Measurements from ENCODE around the gene PNO1. TPM values are rescaled to one million over a fixed set of nuclear protein-coding genes. Genes with fewer than 3 reads are reported as not detected.

PNO1 gene
- total RNA-seq, 1 donor from 2014 or later, result 20.6 TPM

DNA sequence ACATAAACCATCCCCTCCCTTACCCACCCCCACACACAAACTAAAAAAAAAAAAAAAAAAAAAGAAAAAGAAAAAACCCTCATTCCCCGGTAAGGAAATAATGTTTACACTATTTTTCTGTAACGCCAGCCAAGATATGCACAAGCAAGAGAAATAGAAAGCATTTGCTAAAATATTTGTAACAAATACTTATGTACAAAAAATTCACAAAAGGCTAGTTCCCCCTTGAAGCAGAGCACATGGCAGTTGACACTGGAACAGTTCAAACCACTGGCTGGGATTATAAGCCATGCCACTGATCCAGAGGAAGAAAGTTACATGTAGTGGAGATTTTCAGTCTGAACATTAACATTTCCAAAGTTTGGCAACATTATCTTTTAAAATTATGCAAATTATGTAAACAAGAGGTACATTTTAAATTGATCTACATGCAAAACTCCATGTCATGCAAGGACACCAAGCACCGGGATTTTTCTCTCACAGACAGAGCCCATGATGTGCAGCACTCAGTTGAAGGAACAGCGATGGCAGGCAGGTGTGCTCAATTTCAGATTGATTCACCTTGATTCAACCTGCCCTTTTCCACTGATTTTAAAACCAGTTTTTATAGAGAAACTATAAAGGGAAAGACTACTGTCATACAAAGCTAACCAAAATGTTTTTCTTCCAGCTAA is 21.4 kb downstream of the PNO1 start:
- Mint-ChIP-seq H3K36me3 (peaks cover 12% of the 10 kb centered on the region), H3K4me1 (no peaks in the 10 kb centered on the region), H3K9me3 (no peaks in the 10 kb centered on the region), H3K27me3 (ENCODE audit: insufficient read depth, low read depth) (no peaks in the 10 kb centered on the region), H3K27ac (no peak overlapping the region), H3K4me3 (no peak overlapping the region)
- H3K9ac ChIP-seq, result no peak overlapping the region
- H3K27ac ChIP-seq, result peak overlapping the region; percentile 46
- peaks cover 9% of the 10 kb centered on the region for H3K36me3 ChIP-seq
- peaks cover 17% of the 10 kb centered on the region for H3F3A ChIP-seq (ENCODE audit: low read depth)
- H3K79me2 ChIP-seq (ENCODE audit: low read depth), result peaks cover 2% of the 10 kb centered on the region
- H3K9me3 ChIP-seq (ENCODE audit: low read depth), result no peaks in the 10 kb centered on the region
- no peaks in the 10 kb centered on the region for H4K20me1 ChIP-seq (ENCODE audit: low read depth)
- no peaks in the 10 kb centered on the region for H3K4me1 ChIP-seq
- no peak for DNase-seq (ENCODE audit: low spot score)
- no peak overlapping the region for H2AFZ ChIP-seq (replicated peaks)
- TF ChIP-seq, protein P1, sequence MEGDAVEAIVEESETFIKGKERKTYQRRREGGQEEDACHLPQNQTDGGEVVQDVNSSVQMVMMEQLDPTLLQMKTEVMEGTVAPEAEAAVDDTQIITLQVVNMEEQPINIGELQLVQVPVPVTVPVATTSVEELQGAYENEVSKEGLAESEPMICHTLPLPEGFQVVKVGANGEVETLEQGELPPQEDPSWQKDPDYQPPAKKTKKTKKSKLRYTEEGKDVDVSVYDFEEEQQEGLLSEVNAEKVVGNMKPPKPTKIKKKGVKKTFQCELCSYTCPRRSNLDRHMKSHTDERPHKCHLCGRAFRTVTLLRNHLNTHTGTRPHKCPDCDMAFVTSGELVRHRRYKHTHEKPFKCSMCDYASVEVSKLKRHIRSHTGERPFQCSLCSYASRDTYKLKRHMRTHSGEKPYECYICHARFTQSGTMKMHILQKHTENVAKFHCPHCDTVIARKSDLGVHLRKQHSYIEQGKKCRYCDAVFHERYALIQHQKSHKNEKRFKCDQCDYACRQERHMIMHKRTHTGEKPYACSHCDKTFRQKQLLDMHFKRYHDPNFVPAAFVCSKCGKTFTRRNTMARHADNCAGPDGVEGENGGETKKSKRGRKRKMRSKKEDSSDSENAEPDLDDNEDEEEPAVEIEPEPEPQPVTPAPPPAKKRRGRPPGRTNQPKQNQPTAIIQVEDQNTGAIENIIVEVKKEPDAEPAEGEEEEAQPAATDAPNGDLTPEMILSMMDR (IDR thresholded peaks at IDR 0.05), result no peak
- TF ChIP-seq EZH2phosphoT487 (IDR thresholded peaks at IDR 0.05), result no peak
- TF ChIP-seq EZH2 (IDR thresholded peaks at IDR 0.05), result no peak
- no peak overlapping the region for H3K4me2 ChIP-seq
- H3K4me3 ChIP-seq, result no peak overlapping the region
- no peaks in the 10 kb centered on the region for H3K27me3 ChIP-seq

GRCh38 chr2:68182902-68183301 is 25.2 kb downstream of the PNO1 start:
- Histone ChIP-seq H3F3A (ENCODE audit: low read depth) (peaks cover 36% of the 10 kb centered on the region), H3K9me3 (ENCODE audit: low read depth) (no peaks in the 10 kb centered on the region), H3K27ac (no peak overlapping the region), H3K4me1 (no peaks in the 10 kb centered on the region), H3K36me3 (peaks cover 9% of the 10 kb centered on the region), H3K9ac (no peak overlapping the region), H3K27me3 (no peaks in the 10 kb centered on the region), H2AFZ (replicated peaks) (no peak overlapping the region), H3K4me3 (no peak overlapping the region), H3K4me2 (no peak overlapping the region), H3K79me2 (ENCODE audit: low read depth) (peaks cover 17% of the 10 kb centered on the region), H4K20me1 (ENCODE audit: low read depth) (peaks cover 18% of the 10 kb centered on the region)
- Mint-ChIP-seq H3K36me3 (peaks cover 16% of the 10 kb centered on the region), H3K4me3 (no peak overlapping the region), H3K27me3 (ENCODE audit: insufficient read depth, low read depth) (no peaks in the 10 kb centered on the region), H3K9me3 (no peaks in the 10 kb centered on the region), H3K27ac (no peak overlapping the region), H3K4me1 (no peaks in the 10 kb centered on the region)
- no peak for TF ChIP-seq EZH2 (IDR thresholded peaks at IDR 0.05)
- TF ChIP-seq, protein P1 (IDR thresholded peaks at IDR 0.05), result no peak
- no peak for TF ChIP-seq EZH2phosphoT487 (IDR thresholded peaks at IDR 0.05)
- no peak for DNase-seq (ENCODE audit: low spot score)

- Mint-ChIP-seq H3K4me1 (no peaks in the 10 kb centered on the region), H3K36me3 (peaks cover 16% of the 10 kb centered on the region), H3K27ac (no peak overlapping the region), H3K9me3 (no peaks in the 10 kb centered on the region), H3K4me3 (no peak overlapping the region), H3K27me3 (ENCODE audit: insufficient read depth, low read depth) (no peaks in the 10 kb centered on the region)
- H3K4me3 ChIP-seq, result no peak overlapping the region
- TF ChIP-seq, protein P1 (IDR thresholded peaks at IDR 0.05), result peak; percentile 87
- no peak for TF ChIP-seq EZH2phosphoT487 (IDR thresholded peaks at IDR 0.05)
- H3K9me3 ChIP-seq (ENCODE audit: low read depth), result no peaks in the 10 kb centered on the region
- no peak overlapping the region for H3K9ac ChIP-seq
- no peaks in the 10 kb centered on the region for H3K4me1 ChIP-seq
- H3K27me3 ChIP-seq, result no peaks in the 10 kb centered on the region
- peak; percentile 82 for DNase-seq (ENCODE audit: low spot score)
- H3K36me3 ChIP-seq, result no peaks in the 10 kb centered on the region
- H3K79me2 ChIP-seq (ENCODE audit: low read depth), result peaks cover 45% of the 10 kb centered on the region
- no peak overlapping the region for H3K4me2 ChIP-seq
- no peak overlapping the region for H2AFZ ChIP-seq (replicated peaks)
- no peak overlapping the region for H3K27ac ChIP-seq
- peaks cover 24% of the 10 kb centered on the region for H4K20me1 ChIP-seq (ENCODE audit: low read depth)
- peaks cover 24% of the 10 kb centered on the region for H3F3A ChIP-seq (ENCODE audit: low read depth)
These were observed 28.0 kb downstream of the PNO1 start for GRCh38 chr2:68185541-68186164.

Measured in neural progenitor cell (in vitro differentiated cells).